ENCODE measurements around the gene GAD1. TPM values are rescaled to one million over a fixed set of nuclear protein-coding genes. Genes with fewer than 3 reads are reported as not detected.

The GAD1 gene
- total and polyA plus RNA-seq, 2 experiments from 2014 or later = 0.49 to 2.6 TPM

DNA sequence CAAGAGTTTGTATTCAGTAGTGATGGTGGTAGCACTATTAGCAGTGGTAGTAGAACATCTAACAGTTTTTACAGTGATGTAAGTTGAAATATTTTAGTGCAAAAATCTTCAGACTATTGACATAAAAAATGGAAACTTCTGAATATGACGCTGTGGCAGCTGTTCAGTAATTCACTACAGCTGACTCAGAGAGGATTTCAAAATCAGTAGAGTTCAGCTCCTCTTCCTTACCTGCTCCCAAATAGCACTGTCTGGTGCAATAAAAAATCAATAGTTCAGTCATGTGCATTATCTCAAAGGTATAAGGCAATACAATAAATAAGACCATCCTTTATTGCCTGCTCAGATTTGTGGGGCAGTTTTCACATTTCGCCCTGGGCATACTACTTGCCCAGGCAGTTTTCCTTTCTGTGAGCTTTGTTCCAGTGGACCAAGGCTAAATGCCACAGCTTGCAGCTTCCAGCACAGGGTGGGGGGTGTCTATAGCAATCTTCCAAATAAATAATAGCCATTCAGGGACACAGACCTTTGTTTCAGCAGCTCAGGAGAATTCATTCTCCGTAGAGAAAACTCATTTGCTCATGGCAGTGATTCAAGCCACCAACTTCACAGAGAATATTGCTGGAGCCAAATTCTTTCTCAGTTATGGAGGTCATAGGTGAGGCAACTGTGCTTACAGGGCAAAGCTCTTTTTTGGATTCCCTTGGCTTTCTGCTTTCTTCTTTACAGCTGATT, 78.5 kb downstream of the GAD1 start:
- no peaks in the 10 kb centered on the region for H3K9me3 ChIP-seq (ENCODE audit: low read depth)
- H3F3A ChIP-seq (ENCODE audit: insufficient read depth) = peaks cover 14% of the 10 kb centered on the region
- H3K36me3 ChIP-seq (ENCODE audit: low read depth) = no peaks in the 10 kb centered on the region
- H3K79me2 ChIP-seq (ENCODE audit: insufficient read depth) = no peaks in the 10 kb centered on the region
- no peaks in the 10 kb centered on the region for H4K20me1 ChIP-seq (ENCODE audit: insufficient read depth)
- peak overlapping the region; percentile 64 for H3K4me2 ChIP-seq (ENCODE audit: unreplicated experiment)
- H3K4me3 ChIP-seq = no peak overlapping the region
- in situ Hi-C loops (cut with MboI) = no loop called here
- H3K4me1 ChIP-seq (ENCODE audit: insufficient read depth) = peaks cover 14% of the 10 kb centered on the region
- peak; percentile 72 for DNase-seq
- H3K9me2 ChIP-seq (ENCODE audit: insufficient read depth) = no peaks in the 10 kb centered on the region
- no peak overlapping the region for H2AFZ ChIP-seq
- no peak overlapping the region for H3K9ac ChIP-seq
- WGBS, 2 experiments (ENCODE audit: low coverage in 1 of 2, low lambda C conversion rate in 2 of 2, missing lambda C conversion rate in 2 of 2) = 20 to 23% methylated on average over 3 of the region's 3 CpGs
- H3K27ac ChIP-seq = peak overlapping the region; percentile 24; the same call in 1 of the 2 replicates
- TF ChIP-seq EZH2 (IDR thresholded peaks at IDR 0.05; ENCODE audit: insufficient read depth, poor library complexity, severe bottlenecking) (no peak), EZH2phosphoT487 (IDR thresholded peaks at IDR 0.05; ENCODE audit: insufficient read depth, low read depth) (no peak)
- no peaks in the 10 kb centered on the region for H3K27me3 ChIP-seq (replicated peaks; ENCODE audit: insufficient read depth)

DNA sequence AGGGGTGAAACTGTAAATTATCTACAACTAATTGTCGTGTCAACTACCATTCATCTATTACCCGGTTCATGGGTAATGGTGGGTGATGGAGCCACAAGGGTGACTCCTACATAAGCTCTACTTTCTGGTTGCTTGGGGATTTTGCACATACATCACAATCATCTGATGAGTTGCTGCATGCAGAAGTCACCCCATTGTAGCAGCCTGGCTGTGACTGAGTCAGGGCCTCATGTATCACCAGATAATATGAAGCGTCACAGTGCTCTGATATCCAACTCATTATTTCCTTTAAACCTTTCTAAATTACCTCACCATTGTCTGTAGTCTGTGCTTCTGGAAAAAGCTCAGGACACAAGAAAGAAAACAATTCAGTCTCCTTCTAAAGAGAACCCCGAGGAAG, 79.9 kb downstream of the GAD1 start:
- H3K36me3 ChIP-seq (ENCODE audit: low read depth) = no peaks in the 10 kb centered on the region
- no peaks in the 10 kb centered on the region for H3K9me2 ChIP-seq (ENCODE audit: insufficient read depth)
- no peak overlapping the region for H3K27ac ChIP-seq
- H3K4me1 ChIP-seq (ENCODE audit: insufficient read depth) = peaks cover 14% of the 10 kb centered on the region
- WGBS, 2 experiments (ENCODE audit: low coverage in 1 of 2, low lambda C conversion rate in 2 of 2, missing lambda C conversion rate in 2 of 2) = 66 to 75% methylated on average over 4 of the region's 4 CpGs
- H3F3A ChIP-seq (ENCODE audit: insufficient read depth) = peaks cover 14% of the 10 kb centered on the region
- H2AFZ ChIP-seq = no peak overlapping the region
- no peaks in the 10 kb centered on the region for H3K79me2 ChIP-seq (ENCODE audit: insufficient read depth)
- TF ChIP-seq EZH2 (IDR thresholded peaks at IDR 0.05; ENCODE audit: insufficient read depth, poor library complexity, severe bottlenecking) (no peak), EZH2phosphoT487 (IDR thresholded peaks at IDR 0.05; ENCODE audit: insufficient read depth, low read depth) (no peak)
- no peaks in the 10 kb centered on the region for H4K20me1 ChIP-seq (ENCODE audit: insufficient read depth)
- no peaks in the 10 kb centered on the region for H3K9me3 ChIP-seq (ENCODE audit: low read depth)
- H3K4me2 ChIP-seq (ENCODE audit: unreplicated experiment) = no peak overlapping the region
- no peak overlapping the region for H3K4me3 ChIP-seq
- in situ Hi-C loops (cut with MboI) = no loop called here
- no peaks in the 10 kb centered on the region for H3K27me3 ChIP-seq (replicated peaks; ENCODE audit: insufficient read depth)
- no peak overlapping the region for H3K9ac ChIP-seq
- DNase-seq = no peak

DNA sequence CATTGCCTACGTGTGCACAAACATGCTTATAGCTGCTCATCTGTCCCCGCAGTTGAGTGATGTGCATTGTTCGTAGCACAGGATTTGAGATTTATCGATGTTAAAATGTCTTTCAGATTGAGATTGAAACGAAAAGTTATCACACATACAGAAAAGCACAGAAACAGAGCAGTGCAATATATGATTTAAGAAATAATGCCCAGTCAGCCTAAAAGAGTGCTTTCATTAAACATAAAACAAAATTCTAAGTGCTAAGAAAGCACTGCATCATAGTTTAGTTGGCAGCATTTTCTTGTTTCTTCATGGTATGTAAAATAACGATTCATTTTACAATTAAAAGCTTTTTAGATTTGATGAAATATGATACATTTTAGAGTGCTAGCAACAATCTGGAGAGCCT, 80.4 kb downstream of the GAD1 start:
- H3F3A ChIP-seq (ENCODE audit: insufficient read depth) = peaks cover 14% of the 10 kb centered on the region
- no peaks in the 10 kb centered on the region for H3K79me2 ChIP-seq (ENCODE audit: insufficient read depth)
- peaks cover 14% of the 10 kb centered on the region for H3K4me1 ChIP-seq (ENCODE audit: insufficient read depth)
- H3K4me2 ChIP-seq (ENCODE audit: unreplicated experiment) = no peak overlapping the region
- H3K27ac ChIP-seq = no peak overlapping the region
- in situ Hi-C loops (cut with MboI) = no loop called here
- H3K9ac ChIP-seq = no peak overlapping the region
- DNase-seq = no peak
- H3K36me3 ChIP-seq (ENCODE audit: low read depth) = no peaks in the 10 kb centered on the region
- H3K9me2 ChIP-seq (ENCODE audit: insufficient read depth) = no peaks in the 10 kb centered on the region
- 76 to 77% methylated on average over 6 of the region's 6 CpGs for WGBS, 2 experiments (ENCODE audit: low coverage in 1 of 2, low lambda C conversion rate in 2 of 2, missing lambda C conversion rate in 2 of 2)
- no peak for TF ChIP-seq EZH2phosphoT487 (IDR thresholded peaks at IDR 0.05; ENCODE audit: insufficient read depth, low read depth)
- TF ChIP-seq EZH2 (IDR thresholded peaks at IDR 0.05; ENCODE audit: insufficient read depth, poor library complexity, severe bottlenecking) = no peak
- H3K9me3 ChIP-seq (ENCODE audit: low read depth) = no peaks in the 10 kb centered on the region
- H2AFZ ChIP-seq = no peak overlapping the region
- H3K27me3 ChIP-seq (replicated peaks; ENCODE audit: insufficient read depth) = no peaks in the 10 kb centered on the region
- no peak overlapping the region for H3K4me3 ChIP-seq
- no peaks in the 10 kb centered on the region for H4K20me1 ChIP-seq (ENCODE audit: insufficient read depth)

DNA sequence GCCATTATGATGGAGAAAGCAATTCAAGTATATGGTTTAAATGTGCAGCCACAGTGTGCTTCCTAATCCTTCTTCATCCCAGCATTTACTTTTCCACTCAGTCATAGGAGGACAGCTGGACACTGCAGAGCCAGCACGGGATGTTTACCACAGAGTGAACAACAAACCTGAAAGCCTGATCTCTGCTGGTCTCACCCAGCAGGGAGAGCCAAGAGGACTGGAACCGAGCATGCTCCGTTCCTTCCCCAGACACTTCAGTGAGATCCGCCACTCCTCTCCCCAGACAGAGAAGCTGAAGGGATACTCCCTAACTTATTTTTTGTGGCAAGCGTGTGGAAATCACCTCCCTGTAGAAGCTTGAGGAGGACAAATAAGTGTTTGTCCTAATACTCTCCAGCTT, 89.2 kb downstream of the GAD1 start:
- H3K4me1 ChIP-seq (ENCODE audit: insufficient read depth) = no peaks in the 10 kb centered on the region
- no peaks in the 10 kb centered on the region for H3K9me2 ChIP-seq (ENCODE audit: insufficient read depth)
- in situ Hi-C loops (cut with MboI) = no loop called here
- H3F3A ChIP-seq (ENCODE audit: insufficient read depth) = no peaks in the 10 kb centered on the region
- no peak overlapping the region for H3K4me3 ChIP-seq
- H3K36me3 ChIP-seq (ENCODE audit: low read depth) = no peaks in the 10 kb centered on the region
- no peak overlapping the region for H3K27ac ChIP-seq
- H3K4me2 ChIP-seq (ENCODE audit: unreplicated experiment) = no peak overlapping the region
- no peak for DNase-seq
- WGBS, 2 experiments (ENCODE audit: low coverage in 1 of 2, low lambda C conversion rate in 2 of 2, missing lambda C conversion rate in 2 of 2) = 16 to 24% methylated on average over 5 of the region's 5 CpGs
- H3K27me3 ChIP-seq (replicated peaks; ENCODE audit: insufficient read depth) = 0 out of 2 replicates have a peak, but pooled peaks cover 6% of the 10 kb centered on the region
- H3K9ac ChIP-seq = no peak overlapping the region
- no peaks in the 10 kb centered on the region for H4K20me1 ChIP-seq (ENCODE audit: insufficient read depth)
- no peaks in the 10 kb centered on the region for H3K79me2 ChIP-seq (ENCODE audit: insufficient read depth)
- H3K9me3 ChIP-seq (ENCODE audit: low read depth) = peaks cover under 1% of the 10 kb centered on the region
- no peak overlapping the region for H2AFZ ChIP-seq
- TF ChIP-seq EZH2phosphoT487 (IDR thresholded peaks at IDR 0.05; ENCODE audit: insufficient read depth, low read depth) (no peak), EZH2 (IDR thresholded peaks at IDR 0.05; ENCODE audit: insufficient read depth, poor library complexity, severe bottlenecking) (no peak)

Small RNA genes within 50 kb of the gene (small RNA-seq; reads per million reads assigned to genes)
- not detected for gene RF00019 (ENCODE audit: low read depth, low replicate concordance)

Other genes starting within 250 kb of the GAD1 start
- gene SP5, start 101.5 kb upstream of the GAD1 start, total RNA-seq (2014; rRNA removed; shearing (Covaris generic)) = not detected in 2 replicates
- gene SP5, start 101.5 kb upstream of the GAD1 start, polyA plus RNA-seq (2016; fragmentation: Nextera tagmentation; extraction: Ambion mirVana) = not detected in 2 replicates
- gene ERICH2, start 46.5 kb upstream of the GAD1 start, total RNA-seq (2014; rRNA removed; shearing (Covaris generic)) = not detected in 2 replicates
- gene ERICH2, start 46.5 kb upstream of the GAD1 start, polyA plus RNA-seq (2016; fragmentation: Nextera tagmentation; extraction: Ambion mirVana) = not detected in 2 replicates
- 47.6 and 70.4 TPM in 2 replicates for gene GORASP2, start 112.4 kb downstream of the GAD1 start, total RNA-seq (2014; rRNA removed; shearing (Covaris generic))
- 132 and 142 TPM in 2 replicates for gene GORASP2, start 112.4 kb downstream of the GAD1 start, polyA plus RNA-seq (2016; fragmentation: Nextera tagmentation; extraction: Ambion mirVana)